GM19043 (cell line): ENCODE data around the gene IQCE.
"Not testable (repeated sequence)": the region's sequence is repeated elsewhere in the genome, so short reads cannot be mapped to it uniquely, and the experiment has no call there.

Source experiments
- ATAC-seq: cut with Tn5 transposase; IDR thresholded peaks from one replicate; pipeline ENCODE4 v1.9.1; 2021; ENCODE audit warnings: low read depth; ENCODE audit not compliant: unreplicated experiment

Gene IQCE

DNA sequence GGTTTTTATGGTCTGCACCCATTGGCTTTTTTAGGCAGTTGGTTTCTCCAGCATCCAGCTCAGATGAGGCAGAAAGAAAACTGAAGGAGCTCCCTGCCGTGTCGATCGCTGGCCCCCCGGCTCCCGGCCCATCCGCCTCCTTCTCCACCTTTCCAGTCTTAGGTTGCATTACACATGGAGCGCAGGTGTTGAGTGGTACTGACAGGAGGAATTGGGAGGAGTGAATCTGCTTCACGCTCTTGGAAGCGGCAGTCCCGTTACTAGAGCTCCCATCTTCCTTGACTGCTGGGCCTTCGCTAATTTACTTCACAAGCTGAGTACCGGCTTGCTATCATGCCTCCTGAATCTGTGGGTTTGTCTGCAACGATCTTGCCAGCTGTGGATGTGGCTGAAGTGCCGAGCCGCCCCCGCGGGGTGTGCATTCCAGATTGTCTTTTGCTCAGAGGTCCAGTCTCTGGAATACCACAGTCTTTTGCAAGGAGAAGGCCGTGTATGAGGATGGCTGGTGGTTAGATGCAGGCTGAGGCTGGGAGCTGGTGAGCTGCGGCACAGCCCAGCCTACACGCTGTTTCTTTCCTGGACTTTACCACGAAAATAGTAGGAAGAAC is 17.1 kb downstream of the IQCE start:
- no peak for ATAC-seq

DNA sequence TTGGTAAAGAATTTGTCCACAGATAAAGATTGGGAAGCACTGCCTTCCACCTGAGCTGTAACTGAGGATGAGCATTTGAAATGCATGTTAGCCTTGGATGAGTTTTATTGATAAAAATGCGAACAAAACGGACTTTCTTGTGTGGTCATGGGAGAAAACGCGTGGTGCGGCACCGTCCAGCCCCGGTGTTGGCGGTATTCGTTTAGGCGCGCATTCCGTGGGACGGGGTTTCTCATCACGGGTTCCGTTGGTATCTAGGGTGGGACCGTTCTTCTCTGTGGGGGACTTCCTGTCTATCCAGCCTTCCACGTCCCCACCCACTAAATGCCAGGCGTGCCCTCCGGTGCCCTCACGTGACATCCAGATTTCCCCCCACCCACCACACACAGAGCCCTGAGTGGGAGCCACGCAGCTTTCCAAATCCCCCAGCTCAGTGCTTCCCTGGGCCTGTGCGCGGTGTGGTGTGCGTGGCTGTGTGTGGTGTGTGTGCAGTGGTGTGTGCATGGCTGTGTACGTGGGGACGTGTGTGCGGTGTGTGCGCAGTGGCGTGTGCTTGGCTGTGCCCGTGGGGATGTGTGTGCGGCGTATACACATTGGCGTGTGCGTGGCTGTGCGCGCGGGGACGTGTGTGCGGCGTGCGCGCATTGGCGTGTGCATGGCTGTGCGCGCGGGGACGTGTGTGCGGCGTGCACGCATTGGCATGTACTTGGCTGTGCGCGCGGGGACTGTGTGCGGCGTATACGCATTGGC is 18.1 kb downstream of the IQCE start:
- ATAC-seq, result no peak

DNA sequence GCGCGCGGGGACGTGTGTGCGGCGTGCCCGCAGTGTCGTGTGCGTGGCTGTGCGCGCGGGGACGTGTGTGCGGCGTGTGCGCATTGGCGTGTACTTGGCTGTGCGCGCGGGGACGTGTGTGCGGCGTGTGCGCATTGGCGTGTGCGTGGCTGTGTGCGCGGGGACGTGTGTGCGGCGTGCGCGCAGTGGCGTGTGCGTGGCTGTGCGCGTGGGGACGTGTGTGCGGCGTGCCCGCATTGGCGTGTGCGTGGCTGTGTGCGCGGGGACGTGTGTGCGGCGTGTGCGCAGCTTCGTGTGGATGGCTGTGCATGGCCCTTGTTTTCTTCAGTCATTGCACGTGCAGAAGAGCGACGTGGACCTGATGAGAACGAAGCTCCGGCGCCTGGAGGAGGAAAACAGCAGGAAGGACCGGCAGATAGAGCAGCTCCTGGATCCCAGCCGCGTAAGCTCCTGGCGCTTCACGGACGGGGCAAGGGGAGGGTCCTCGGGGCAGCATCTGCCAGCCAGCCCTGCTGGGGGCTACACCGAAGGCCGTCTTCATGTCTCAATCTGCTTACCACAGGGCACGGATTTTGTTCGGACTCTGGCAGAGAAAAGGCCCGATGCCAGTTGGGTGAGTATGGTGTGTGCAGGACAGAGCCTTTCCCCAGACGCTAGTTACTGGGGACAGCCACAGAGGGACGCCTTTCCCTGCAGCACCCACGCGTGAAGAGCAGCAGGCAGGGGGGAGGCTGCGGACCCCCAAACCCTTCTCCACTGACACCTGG is 19.3 kb downstream of the IQCE start:
- no peak for ATAC-seq

- no peak for ATAC-seq
Observed at GRCh38 chr7:2580636-2581035, 21.9 kb downstream of the IQCE start.

GRCh38 chr7:2582006-2582735 is 23.4 kb downstream of the IQCE start:
- no peak for ATAC-seq

DNA sequence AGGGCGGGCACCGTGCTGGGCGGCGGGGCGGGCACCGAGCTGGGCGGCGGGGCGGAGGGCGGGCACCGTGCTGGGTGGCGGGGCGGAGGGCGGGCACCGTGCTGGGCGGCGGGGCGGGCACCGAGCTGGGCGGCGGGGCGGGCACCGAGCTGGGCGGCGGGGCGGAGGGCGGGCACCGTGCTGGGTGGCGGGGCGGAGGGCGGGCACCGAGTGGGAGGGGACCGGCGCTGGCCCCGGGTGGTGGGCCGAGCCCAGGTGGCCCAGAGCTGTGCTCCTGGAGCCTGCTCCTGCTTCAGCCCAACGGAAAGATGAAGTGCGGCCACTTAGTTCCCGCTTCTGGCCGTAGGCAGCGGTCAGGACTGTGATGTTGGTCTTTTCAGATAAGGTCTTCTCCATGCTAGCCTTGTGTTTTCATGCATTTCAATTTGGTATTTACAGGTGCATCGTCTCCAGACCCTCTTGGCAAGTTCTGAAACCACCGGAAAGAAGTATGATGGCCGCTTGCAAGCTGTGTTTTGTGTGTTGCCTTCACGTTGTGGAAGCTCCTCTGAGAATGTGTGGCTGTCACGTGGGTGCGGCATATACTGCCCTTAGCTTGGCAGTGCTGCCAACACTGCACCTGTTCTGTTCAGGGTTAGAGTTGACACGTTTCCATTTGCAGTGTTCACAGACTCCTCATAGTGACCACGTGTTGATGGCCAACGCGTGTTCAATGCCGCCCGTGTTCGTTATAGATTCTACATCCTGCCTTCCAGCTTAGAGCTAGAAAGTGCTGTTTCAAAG is 25.2 kb downstream of the IQCE start:
- ATAC-seq, result no peak

- no peak for ATAC-seq
Observed at GRCh38 chr7:2585446-2585845, 26.7 kb downstream of the IQCE start.

DNA sequence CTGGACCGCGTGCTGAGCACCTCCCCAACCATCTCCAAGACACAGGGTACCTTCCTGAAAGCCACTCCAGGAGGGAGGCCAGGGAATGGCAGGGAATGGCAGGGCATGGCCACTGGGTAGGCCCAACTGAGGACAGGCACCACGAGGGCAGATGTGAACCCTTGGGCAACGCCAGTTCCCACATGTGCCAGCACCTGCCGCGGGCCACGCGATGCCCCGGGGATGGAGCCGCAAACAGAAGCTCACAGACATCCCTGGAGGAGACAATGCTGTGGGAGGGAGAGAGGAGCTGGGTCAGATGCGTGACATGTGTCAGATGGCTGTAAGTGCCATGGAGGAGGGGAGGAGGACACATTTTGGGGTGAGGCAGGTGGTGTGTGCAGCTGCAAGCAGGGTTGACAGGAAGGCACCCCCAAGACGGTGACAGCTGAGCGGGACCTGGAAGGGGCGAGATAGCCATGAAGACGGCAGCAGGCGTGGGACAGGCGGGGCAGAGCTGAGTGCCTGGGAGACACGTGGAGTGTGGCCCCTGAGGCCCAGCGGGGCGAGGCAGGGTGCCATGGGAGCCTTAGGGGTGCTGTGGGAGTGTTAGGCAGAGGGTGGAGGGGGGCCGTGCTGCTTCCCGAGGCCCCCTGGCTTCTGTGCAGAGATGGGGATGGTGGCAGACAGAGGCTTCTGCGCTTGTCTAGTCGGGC is 27.7 kb downstream of the IQCE start:
- ATAC-seq, result no peak

GRCh38 chr7:2587134-2587533 is 28.4 kb downstream of the IQCE start:
- no peak for ATAC-seq

- ATAC-seq, result no peak
Observed at GRCh38 chr7:2587778-2588177, 29.0 kb downstream of the IQCE start.

GRCh38 chr7:2589341-2589740 is 30.6 kb downstream of the IQCE start:
- ATAC-seq, result no peak

- ATAC-seq, result not testable (repeated sequence)
Observed at GRCh38 chr7:2589941-2590340, 31.2 kb downstream of the IQCE start.

- no peak for ATAC-seq
Observed at GRCh38 chr7:2592375-2592865, 33.6 kb downstream of the IQCE start.

DNA sequence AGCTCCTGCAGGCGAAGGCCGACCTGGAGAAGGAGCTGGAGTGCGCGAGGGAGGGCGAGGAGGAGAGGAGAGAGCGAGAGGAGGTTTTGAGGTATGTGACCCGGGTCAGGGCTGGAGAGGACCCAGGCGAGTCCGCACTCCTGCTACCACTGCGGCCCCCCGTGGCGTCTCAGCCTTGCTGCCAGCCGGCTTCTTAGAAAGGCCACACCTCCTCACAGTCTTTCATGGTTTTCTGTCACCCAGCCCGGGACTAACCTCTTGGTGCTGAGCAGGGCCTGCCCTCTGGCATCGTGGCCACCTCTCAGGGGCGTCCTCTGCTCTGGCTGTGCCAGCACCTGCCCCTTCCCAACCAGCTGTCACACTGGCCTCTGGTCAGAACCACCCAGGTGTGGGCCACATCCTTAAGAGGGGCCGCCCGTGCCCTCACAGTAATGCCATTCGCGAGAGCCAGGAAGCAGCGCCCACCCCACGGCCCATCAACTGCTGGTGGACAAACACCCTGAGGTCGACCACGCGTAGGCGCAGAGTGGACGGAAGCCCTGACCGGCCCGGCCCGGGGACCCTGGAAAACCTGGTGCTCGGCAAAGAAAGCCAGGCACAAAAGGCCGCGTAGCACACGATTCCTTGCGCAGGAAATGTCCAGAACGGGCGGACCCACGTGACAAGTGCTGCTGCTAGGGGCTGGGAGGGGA is 34.4 kb downstream of the IQCE start:
- no peak for ATAC-seq

GRCh38 chr7:2594599-2594998 is 35.8 kb downstream of the IQCE start:
- ATAC-seq, result no peak

DNA sequence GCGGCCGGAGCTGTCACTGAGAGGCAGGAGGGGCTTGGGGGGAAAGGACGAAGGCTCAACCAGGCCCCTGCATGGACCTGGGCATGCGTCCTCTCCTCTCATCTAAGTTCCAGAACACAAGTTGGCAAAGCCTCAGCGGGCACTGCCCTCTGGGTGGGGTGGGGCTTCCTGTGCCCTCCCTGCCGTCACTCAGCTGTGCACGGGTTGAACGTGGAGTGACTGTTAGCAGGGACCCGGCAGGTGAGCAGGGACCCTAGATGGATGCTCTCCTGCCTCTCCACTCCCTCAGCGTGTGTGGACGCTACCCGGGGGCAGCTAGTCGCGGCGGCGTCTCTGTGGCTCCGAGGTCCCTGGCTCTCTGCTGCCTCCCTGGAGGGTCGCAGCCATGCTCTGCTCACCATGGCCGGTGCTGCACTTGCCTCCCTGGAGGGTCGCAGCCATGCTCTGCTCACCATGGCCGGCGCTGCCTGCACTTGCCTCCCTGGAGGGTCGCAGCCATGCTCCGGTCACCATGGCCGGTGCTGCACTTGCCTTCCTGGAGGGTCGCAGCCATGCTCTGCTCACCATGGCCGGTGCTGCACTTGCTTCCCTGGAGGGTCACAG is 36.6 kb downstream of the IQCE start:
- no peak for ATAC-seq

DNA sequence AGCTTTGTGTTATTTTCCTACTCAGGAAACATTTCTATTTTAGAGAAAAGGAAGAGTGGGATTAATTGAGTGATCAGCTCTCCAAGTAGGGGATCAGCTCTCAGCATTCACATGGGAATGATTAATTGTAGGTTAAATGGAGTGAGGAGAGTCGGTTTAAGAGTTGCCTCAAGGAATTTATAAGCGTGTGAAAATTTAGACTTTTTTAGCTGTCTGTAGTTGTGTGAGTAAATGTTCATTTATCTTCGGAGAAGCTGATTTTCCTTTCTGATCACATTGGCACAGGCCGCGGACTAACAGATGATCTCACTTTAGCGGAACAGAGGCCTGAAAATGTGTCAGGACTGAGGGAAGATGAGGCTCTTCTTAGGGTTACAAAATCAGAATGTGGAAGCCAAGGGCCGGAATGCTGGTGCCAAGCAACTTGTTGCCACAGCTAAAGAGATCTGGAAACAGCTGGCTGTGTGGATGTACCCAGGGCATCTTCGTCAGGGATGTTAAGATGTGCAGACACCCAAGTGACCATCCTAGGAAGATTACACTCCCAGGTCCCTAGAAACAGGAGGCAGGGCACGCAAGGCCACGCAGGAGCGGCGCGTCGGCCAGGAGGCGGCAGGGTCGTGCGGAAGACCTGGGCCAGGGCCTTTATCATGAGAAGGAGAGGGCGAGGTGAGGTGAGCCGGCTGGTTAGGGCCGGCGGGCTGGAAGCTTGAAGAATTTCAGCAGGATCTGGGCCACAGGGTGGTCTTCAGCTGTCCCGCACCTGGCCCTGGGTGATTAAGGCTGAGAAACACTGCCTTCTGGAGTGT is 37.9 kb downstream of the IQCE start:
- no peak for ATAC-seq

DNA sequence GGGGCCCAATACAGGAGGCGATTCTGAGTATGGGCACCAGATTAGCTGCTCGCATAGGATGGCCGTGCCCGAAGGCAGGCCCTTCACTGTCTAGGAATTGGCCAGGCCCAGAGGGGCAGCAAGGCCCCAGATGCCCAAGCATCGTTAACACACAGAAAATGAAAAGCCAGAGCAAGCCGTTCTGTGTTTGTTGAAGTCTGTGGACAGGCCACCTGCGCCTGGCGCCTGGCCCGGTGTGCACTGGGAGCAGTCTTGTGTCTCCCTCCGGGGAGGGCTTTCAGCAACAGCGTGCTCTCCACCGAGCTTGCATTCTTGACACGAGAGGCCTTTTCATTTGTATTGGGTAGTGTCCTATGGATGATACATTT is 38.5 kb downstream of the IQCE start:
- ATAC-seq, result no peak
